BJ (cell line): ENCODE data around the gene STH. TPM values are rescaled to one million over a fixed set of nuclear protein-coding genes. Genes with fewer than 3 reads are reported as not detected.

ENCODE experiments used
- CTCF ChIA-PET: fragments of 350-600 bp; formaldehyde crosslinking; extraction: SDS; loops from one replicate; lab custom pipeline; 2021; ENCODE audit warnings: antibody characterized with exemption, inconsistent platforms; lab: Yijun Ruan, JAX
- POLR2A ChIA-PET: fragments of 300-600 bp; sonication (Branson Sonifier 250); formaldehyde crosslinking; extraction: SDS; loops from one replicate; lab custom pipeline; 2021; ENCODE audit warnings: antibody characterized with exemption; lab: Charles Lee
- DNase-seq: peaks from one replicate; pipeline ENCODE4 v3.0.0-alpha.2; 2011; ENCODE audit warnings: low read depth
- H3K27me3 ChIP-seq: 2 replicates; pipeline ENCODE4 v1.6.0; 2011; ENCODE audit warnings: low read length; ENCODE audit not compliant: control insufficient read depth, insufficient read depth
- H3K36me3 ChIP-seq: 2 replicates; pipeline ENCODE4 v1.5.1; 2011; ENCODE audit warnings: low read length; ENCODE audit not compliant: control insufficient read depth, insufficient read depth
- H3K4me3 ChIP-seq: 2 replicates; pipeline ENCODE4 v1.5.1; 2011; ENCODE audit warnings: low read depth, mild to moderate bottlenecking, control low read depth, low read length
- CTCF ChIP-seq: IDR thresholded peaks from 2 replicates; pipeline ENCODE4 v1.5.1; 2011; ENCODE audit warnings: low read depth, mild to moderate bottlenecking, control low read depth, inconsistent platforms, low read length, moderate library complexity; ENCODE audit not compliant: insufficient read depth
- polyA plus RNA-seq: library from polyadenylated mRNA; depleted of rRNA; stranded (reverse); fragments of >200 nt; gene quantifications from 2 replicates; pipeline ENCODE4 v1.2.3, GENCODE V29; 2011

STH gene
- polyA plus RNA-seq, 1 experiment, result not detected

DNA sequence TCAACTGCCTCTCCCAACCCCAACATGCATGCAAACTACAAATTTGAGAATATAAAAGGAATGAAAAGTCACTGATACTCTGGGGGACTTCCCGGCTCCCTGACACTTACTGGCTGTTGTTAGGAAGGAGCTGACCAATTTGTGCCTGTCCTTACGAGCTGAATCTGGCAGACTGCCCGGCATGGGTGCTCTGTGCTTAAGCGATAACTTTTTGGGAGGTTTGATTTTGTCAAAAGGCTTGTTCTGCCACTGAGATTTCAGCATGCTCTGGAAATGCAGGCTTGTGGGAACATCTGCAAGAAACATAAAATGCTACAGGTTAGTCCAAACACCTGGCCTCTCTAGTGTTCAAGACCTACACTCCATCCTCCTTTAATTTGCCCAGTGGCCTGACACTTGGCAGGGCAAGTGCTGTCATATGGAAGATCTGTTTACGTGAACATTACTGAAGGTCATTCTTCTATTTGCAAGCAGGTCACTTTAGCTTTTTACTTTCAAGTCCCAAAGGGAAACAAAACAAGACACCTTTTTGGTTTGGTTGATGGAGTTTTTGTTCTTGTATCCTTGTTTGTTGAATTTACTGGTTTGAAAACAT is 40.6 kb downstream of the STH start:
- Histone ChIP-seq H3K4me3 (no peak overlapping the region), H3K27me3 (no peaks in the 10 kb centered on the region), H3K36me3 (peaks cover 27% of the 10 kb centered on the region)
- no peak for TF ChIP-seq CTCF
- DNase-seq, result no peak
- CTCF ChIA-PET, result interaction anchor here (0.8 to 1.7 kb wide), 4 partner anchors 22 to 176 kb away, joined by 4 to 7 read pairs (median 4); no protein-coding TSS in a partner anchor
- POLR2A ChIA-PET, result no interaction called here

- Histone ChIP-seq H3K4me3 (no peak overlapping the region), H3K36me3 (peaks cover 21% of the 10 kb centered on the region), H3K27me3 (no peaks in the 10 kb centered on the region)
- no peak for DNase-seq
- ChIA-PET POLR2A (no interaction called here), CTCF (interaction anchor here (0.7 to 3.9 kb wide), 4 partner anchors 39 to 245 kb away, joined by 3 to 50 read pairs (median 17); partner anchors contain the start of gene KANSL1)
- no peak for TF ChIP-seq CTCF
Observed at GRCh38 chr17:46042246-46042645, 43.2 kb downstream of the STH start.

- Histone ChIP-seq H3K27me3 (no peaks in the 10 kb centered on the region), H3K4me3 (no peak overlapping the region), H3K36me3 (peaks cover 20% of the 10 kb centered on the region)
- POLR2A ChIA-PET, result no interaction called here
- CTCF ChIA-PET, result interaction anchor here (0.6 to 3.9 kb wide), 9 partner anchors 9 to 244 kb away, joined by 3 to 50 read pairs (median 3); partner anchors contain the start of gene KANSL1
- no peak for DNase-seq
- no peak for TF ChIP-seq CTCF
Observed at GRCh38 chr17:46042925-46043324, 43.9 kb downstream of the STH start.

DNA sequence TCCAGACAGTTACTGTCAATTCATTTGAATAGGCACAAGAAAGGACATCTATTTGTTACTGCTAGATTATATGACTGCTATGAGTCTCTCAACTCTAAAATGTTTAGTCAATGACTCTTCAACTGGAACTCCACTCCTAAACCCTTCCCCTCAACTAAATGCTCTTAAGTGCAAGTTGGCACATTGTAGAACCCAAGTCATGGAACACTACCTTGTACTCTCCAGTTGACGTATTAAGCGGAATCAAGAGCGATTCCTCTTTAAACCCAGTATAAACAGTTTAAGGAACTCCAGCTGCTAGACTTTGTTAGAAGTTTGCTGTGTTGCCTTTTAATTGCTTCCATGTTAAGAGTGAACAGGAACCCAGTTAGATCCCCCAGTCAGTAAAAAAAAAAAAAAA is 44.6 kb downstream of the STH start:
- ChIA-PET POLR2A (no interaction called here), CTCF (interaction anchor here (0.8 to 4.5 kb wide), 21 partner anchors 9 to 170 kb away, joined by 3 to 50 read pairs (median 7); partner anchors contain the start of gene KANSL1)
- peaks cover 15% of the 10 kb centered on the region for H3K36me3 ChIP-seq
- DNase-seq, result no peak
- TF ChIP-seq CTCF, result no peak
- no peaks in the 10 kb centered on the region for H3K27me3 ChIP-seq
- H3K4me3 ChIP-seq, result no peak overlapping the region

GRCh38 chr17:46044286-46044928 is 45.4 kb downstream of the STH start:
- Histone ChIP-seq H3K4me3 (no peak overlapping the region), H3K36me3 (peaks cover 8% of the 10 kb centered on the region), H3K27me3 (no peaks in the 10 kb centered on the region)
- TF ChIP-seq CTCF, result peak; percentile 87
- CTCF ChIA-PET, result interaction anchor here (0.6 to 4.5 kb wide), 31 partner anchors 10 to 243 kb away, joined by 3 to 50 read pairs (median 5); partner anchors contain the start of gene KANSL1
- DNase-seq, result peak; percentile 54
- POLR2A ChIA-PET, result no interaction called here
